HUES6 (cell line): ENCODE measurements around the gene KIAA0040.
"Not testable (repeated sequence)": the region's sequence is repeated elsewhere in the genome, so short reads cannot be mapped to it uniquely, and the experiment has no call there.

Source experiments
- H3K27ac ChIP-seq: 2 replicates; pipeline ENCODE4 v1.7.0; 2013; ENCODE audit warnings: low read depth, mild to moderate bottlenecking, low read length, inconsistent platforms
- H3K27me3 ChIP-seq: 2 replicates; pipeline ENCODE4 v1.6.1; 2013; ENCODE audit warnings: low read length; ENCODE audit not compliant: control insufficient read depth, insufficient read depth
- H3K36me3 ChIP-seq: 2 replicates; pipeline ENCODE4 v1.6.1; 2013; ENCODE audit warnings: low read length; ENCODE audit not compliant: control insufficient read depth, insufficient read depth
- H3K4me1 ChIP-seq: 2 replicates; pipeline ENCODE4 v1.6.1; 2013; ENCODE audit warnings: low read length; ENCODE audit not compliant: control insufficient read depth, insufficient read depth
- H3K4me3 ChIP-seq: 2 replicates; pipeline ENCODE4 v1.5.1; 2013; ENCODE audit warnings: low read depth, low read length
- H3K9ac ChIP-seq: one replicate; pipeline ENCODE4 v1.6.1; 2013; ENCODE audit warnings: mild to moderate bottlenecking, low read length
- H3K9me3 ChIP-seq: 2 replicates; pipeline ENCODE4 v1.6.1; 2013; ENCODE audit warnings: low read depth, low read length; ENCODE audit not compliant: control insufficient read depth, insufficient read depth

Gene KIAA0040

GRCh38 chr1:175124861-175125260, 67.7 kb downstream of the KIAA0040 start:
- no peaks in the 10 kb centered on the region for H3K9me3 ChIP-seq
- H3K27ac ChIP-seq, result no peak overlapping the region
- H3K27me3 ChIP-seq, result no peaks in the 10 kb centered on the region
- no peak overlapping the region for H3K4me3 ChIP-seq
- no peak overlapping the region for H3K9ac ChIP-seq
- H3K36me3 ChIP-seq, result no peaks in the 10 kb centered on the region
- peaks cover 8% of the 10 kb centered on the region for H3K4me1 ChIP-seq

DNA sequence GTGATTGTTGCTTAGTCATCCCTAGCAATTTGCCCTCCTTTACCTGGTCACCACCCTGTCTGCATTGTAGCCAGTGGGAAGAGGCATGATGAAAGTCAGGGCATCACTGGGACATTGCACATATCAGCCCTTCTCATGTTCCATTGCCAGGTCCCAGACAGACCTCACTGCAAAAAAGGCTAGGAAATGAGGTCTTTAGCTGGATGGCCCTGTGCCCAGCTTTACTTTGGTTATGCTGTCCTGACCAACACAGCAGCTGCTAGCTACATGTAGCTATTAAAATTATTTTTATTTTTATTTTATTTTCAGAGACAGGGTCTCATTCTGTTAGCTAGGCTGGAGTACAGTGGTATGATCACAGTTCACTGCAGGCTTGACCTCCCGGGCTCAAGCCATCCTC, 72.1 kb downstream of the KIAA0040 start:
- H3K4me3 ChIP-seq, result no peak overlapping the region
- no peak overlapping the region for H3K27ac ChIP-seq
- no peaks in the 10 kb centered on the region for H3K9me3 ChIP-seq
- H3K9ac ChIP-seq, result no peak overlapping the region
- H3K36me3 ChIP-seq, result no peaks in the 10 kb centered on the region
- no peaks in the 10 kb centered on the region for H3K27me3 ChIP-seq
- H3K4me1 ChIP-seq, result no peaks in the 10 kb centered on the region

- Histone ChIP-seq H3K4me1 (no peaks in the 10 kb centered on the region), H3K4me3 (no peak overlapping the region)
Observed at GRCh38 chr1:175118375-175119367, 73.9 kb downstream of the KIAA0040 start.

GRCh38 chr1:175116903-175117302, 75.7 kb downstream of the KIAA0040 start:
- Histone ChIP-seq H3K4me3 (no peak overlapping the region), H3K27ac (no peak overlapping the region), H3K9me3 (no peaks in the 10 kb centered on the region), H3K36me3 (no peaks in the 10 kb centered on the region), H3K27me3 (no peaks in the 10 kb centered on the region), H3K4me1 (no peaks in the 10 kb centered on the region), H3K9ac (no peak overlapping the region)

More at GRCh38 chr1:175118375-175119367, 73.9 kb downstream of the KIAA0040 start:
- H3K36me3 ChIP-seq, result no peaks in the 10 kb centered on the region
- no peaks in the 10 kb centered on the region for H3K9me3 ChIP-seq
- H3K27ac ChIP-seq, result no peak overlapping the region
- no peaks in the 10 kb centered on the region for H3K27me3 ChIP-seq
- no peak overlapping the region for H3K9ac ChIP-seq

DNA sequence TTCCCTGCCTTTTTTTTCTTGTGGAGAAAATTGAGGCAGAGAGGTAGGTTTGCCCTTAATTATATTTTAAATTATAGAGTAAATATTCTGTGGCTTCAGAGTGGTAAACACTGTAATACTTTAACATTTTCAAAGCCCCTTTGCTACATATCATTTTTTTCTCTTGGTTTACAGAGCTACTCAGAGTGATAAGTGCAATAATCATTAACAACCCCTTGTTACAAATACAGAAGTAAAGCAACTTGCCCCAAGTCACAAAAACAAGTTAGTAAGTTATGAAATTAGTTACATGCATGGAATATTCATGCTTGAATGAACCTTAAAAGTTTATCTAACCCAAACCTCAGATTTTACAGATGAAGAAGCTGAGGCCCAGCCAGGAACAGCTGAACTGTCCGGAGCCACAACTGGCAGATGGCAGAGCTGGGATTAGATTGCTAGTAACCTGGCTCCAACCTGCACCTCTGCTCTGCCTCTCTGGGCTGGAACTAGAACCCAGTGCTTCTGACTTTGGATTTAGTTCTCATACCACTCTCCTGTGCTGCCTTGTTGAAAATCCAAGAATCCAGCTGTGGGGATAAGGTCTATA, 76.3 kb downstream of the KIAA0040 start:
- Histone ChIP-seq H3K4me3 (no peak overlapping the region), H3K27ac (no peak overlapping the region), H3K36me3 (no peaks in the 10 kb centered on the region), H3K9ac (no peak overlapping the region), H3K27me3 (no peaks in the 10 kb centered on the region), H3K4me1 (no peaks in the 10 kb centered on the region), H3K9me3 (no peaks in the 10 kb centered on the region)

DNA sequence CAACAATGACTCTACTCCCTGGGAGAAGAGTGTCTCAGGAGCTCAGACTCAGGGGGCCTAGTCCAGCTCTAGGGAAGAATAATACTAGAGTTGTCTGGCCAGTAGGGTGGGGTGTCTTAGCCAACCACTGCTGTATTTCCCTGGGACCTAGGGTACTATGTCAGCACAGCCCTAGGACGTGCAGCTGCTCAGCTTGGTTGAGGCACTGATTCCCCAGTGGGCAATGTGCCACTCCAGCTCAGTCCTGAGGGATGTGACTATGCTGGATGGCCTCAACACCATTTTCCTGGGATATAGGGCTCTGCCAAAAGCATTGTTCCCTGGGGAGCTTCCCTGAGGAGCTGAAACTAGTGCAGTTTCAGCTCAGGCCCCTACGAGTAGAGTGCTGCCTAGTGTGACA, 77.6 kb downstream of the KIAA0040 start:
- H3K27me3 ChIP-seq, result no peaks in the 10 kb centered on the region
- no peaks in the 10 kb centered on the region for H3K9me3 ChIP-seq
- no peaks in the 10 kb centered on the region for H3K4me1 ChIP-seq
- H3K27ac ChIP-seq, result no peak overlapping the region
- H3K9ac ChIP-seq, result no peak overlapping the region
- no peak overlapping the region for H3K4me3 ChIP-seq
- no peaks in the 10 kb centered on the region for H3K36me3 ChIP-seq

GRCh38 chr1:175108331-175108820, 84.2 kb downstream of the KIAA0040 start:
- not testable (repeated sequence) for H3K4me1 ChIP-seq, H3K27me3 ChIP-seq, H3K4me3 ChIP-seq, H3K9ac ChIP-seq, H3K9me3 ChIP-seq, H3K36me3 ChIP-seq, H3K27ac ChIP-seq
